AG09309 (cell line): ENCODE results near the gene PRKCA.

Experiments used
- DNase-seq: peaks from one replicate; pipeline ENCODE4 v3.0.0-alpha.2; 2010; ENCODE audit warnings: low read depth
- H3K4me3 ChIP-seq: 2 replicates; pipeline ENCODE4 v1.5.1; 2011; ENCODE audit warnings: mild to moderate bottlenecking, low read depth, low read length, moderate library complexity; ENCODE audit not compliant: control insufficient read depth
- TF ChIP-seq, protein P1 (sequence below): IDR thresholded peaks from 2 replicates; pipeline ENCODE4 v1.5.1; 2011; ENCODE audit warnings: mild to moderate bottlenecking, low read depth, low read length, inconsistent platforms; ENCODE audit not compliant: insufficient read depth, control insufficient read depth; ENCODE audit errors: missing control alignments

The PRKCA gene

DNA sequence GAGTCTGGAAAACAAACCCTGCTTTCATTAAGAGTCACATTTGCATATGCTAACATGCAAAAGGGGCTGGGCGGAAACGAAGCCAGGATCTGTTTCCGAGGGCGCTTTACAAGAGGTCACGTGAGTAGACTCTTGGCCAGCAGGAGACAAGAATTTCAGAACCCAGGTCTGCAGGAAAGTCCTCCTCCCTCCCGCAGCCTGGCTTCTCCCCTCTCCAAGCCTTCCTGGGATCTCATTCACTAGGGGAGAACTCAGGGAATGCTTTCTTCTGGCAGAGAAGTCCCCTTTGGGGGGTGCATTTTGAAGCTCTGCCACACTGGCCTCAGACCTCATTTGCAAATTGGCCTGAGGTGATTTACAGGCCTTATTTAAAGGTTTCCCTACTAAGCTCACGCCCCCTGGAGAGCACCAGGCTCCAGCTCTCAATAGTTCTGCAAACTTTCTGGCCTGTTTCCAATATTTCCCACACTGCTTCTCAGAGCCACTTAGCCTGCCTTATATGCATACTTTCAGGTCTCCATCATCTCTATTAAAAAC is 475.3 kb downstream of the PRKCA start:
- no peak for DNase-seq
- TF ChIP-seq, protein P1, sequence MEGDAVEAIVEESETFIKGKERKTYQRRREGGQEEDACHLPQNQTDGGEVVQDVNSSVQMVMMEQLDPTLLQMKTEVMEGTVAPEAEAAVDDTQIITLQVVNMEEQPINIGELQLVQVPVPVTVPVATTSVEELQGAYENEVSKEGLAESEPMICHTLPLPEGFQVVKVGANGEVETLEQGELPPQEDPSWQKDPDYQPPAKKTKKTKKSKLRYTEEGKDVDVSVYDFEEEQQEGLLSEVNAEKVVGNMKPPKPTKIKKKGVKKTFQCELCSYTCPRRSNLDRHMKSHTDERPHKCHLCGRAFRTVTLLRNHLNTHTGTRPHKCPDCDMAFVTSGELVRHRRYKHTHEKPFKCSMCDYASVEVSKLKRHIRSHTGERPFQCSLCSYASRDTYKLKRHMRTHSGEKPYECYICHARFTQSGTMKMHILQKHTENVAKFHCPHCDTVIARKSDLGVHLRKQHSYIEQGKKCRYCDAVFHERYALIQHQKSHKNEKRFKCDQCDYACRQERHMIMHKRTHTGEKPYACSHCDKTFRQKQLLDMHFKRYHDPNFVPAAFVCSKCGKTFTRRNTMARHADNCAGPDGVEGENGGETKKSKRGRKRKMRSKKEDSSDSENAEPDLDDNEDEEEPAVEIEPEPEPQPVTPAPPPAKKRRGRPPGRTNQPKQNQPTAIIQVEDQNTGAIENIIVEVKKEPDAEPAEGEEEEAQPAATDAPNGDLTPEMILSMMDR, result no peak
- no peak overlapping the region for H3K4me3 ChIP-seq

DNA sequence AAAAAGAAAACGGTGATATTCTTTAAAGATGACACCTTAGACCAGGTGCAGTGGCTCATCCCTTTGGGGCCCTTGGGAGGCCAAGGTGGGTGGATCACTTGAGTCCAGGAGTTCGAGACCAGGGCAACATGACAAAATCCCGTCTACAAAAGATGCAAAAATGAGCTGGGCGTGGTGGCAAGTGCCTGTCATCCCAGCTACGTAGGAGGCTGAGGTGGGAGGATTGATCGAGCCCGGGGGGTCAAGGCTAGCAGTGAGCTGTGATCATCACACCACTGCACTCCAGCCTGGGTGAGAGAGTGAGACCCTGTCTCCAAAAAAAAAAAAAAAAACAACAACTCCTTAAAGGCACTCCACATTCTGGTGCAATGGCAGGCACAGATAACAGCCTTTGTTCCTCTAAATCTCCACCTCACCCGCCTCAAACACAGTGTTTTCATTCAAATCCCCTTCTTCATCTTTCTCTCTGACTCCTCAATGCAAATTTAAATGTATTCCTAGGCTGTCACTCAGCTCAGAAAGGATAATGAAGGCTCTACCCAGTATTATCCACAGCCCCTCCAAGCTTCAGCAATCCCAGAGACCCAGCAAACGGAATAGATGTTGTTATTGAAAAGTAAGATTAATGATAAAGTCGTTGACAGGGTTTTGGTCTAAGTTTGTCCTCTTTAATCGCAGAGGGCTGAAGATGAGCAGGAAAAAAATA is 476.3 kb downstream of the PRKCA start:
- TF ChIP-seq, protein P1, result no peak
- no peak for DNase-seq
- H3K4me3 ChIP-seq, result no peak overlapping the region

DNA sequence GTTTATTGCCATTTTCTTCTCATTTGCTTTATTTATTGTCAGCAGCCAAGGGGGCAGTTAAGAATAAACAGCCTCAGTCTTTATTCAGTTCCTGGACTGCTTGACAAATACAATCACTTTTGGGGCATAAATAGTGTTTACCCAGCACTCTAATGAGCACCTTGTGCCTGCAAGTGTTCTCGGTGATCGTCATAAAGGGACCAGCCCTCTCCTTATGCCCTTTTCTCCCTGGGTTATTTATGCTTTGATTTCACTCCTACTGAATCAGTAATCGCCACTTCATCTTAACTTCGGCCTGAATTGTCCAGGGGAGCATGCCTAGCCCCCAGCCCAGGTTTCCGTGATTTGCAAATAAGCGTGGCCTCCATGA is 476.8 kb downstream of the PRKCA start:
- DNase-seq, result no peak
- TF ChIP-seq, protein P1, result no peak
- no peak overlapping the region for H3K4me3 ChIP-seq

DNA sequence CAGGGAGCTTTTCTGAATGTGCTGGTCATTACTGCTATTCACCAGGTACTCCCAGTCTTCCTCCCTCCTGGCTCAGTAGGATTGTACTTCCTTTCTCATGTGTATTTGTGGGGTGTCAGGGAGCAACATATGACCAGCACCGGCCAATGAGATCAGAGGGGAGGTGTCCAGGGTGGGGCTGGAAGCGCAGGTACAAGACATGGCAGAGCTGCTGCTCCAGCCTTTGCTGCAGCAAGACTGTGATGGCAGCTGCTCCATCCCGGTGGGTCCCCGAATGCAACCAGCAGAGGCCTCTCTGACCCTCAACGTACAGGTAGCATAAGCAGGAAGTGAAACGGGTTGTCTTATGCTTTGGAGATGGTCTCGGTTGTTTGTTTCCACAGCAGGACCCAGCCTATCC is 478.7 kb downstream of the PRKCA start:
- H3K4me3 ChIP-seq, result no peak overlapping the region
- TF ChIP-seq, protein P1, result no peak
- DNase-seq, result no peak

DNA sequence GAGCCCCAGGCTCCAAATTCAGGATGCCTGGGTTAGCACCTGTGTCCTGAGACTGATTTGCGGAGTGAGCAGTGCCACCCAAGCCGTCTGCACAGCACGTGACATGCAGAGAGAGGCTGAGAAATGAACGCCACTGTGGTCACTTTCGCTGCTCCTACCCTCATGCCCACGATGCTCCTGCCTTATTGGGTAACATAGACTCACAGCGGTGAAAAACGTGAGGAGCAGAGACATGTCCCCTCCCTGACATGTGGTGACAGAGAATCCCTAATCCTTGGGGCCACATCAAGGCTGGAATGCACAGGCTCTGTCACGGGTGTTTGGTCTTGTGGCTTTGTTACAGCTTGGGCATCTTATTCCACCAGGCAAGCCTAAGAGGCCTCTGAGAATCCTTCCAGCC is 480.4 kb downstream of the PRKCA start:
- no peak for DNase-seq
- H3K4me3 ChIP-seq, result no peak overlapping the region
- TF ChIP-seq, protein P1, result no peak

DNA sequence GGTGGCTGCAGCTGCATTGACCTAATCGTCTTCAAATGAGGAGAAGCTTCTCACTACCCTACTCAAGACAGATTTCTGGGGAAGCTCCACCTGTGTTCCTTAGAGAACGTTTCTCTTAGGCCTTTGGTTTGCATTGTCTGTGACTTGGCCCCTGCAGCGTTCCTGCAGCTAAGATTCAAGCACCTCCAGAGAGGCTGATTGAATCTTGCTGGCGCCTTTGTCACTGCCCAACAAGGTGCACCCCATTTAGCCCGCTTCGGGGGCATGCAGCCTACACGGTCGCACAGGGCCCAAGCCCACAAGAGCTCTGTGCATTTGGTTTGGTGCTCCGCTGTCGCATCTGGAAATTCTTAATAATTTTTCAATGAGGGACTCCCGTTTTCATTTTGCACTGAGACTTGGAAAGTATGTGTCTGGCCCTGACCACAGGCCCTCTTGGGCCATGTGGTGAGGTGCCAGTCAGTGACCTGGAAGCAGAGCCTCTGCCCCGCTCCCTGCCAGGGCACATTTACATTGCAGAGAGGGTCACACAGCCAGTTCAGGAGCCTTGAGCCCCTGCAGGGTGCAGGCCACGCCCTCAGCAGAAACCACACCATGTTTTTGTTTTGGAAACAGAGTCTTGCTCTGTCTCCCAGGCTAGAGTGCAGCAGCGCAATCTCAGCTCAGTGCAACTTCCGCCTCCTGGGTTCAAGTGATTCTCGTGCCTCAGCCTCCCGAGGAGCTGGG is 481.4 kb downstream of the PRKCA start:
- no peak overlapping the region for H3K4me3 ChIP-seq
- no peak for DNase-seq
- TF ChIP-seq, protein P1, result no peak
